CD14-positive monocyte (primary cell): ENCODE results near the gene PLA2G2C. TPM values are rescaled to one million over a fixed set of nuclear protein-coding genes. Genes with fewer than 3 reads are reported as not detected.

Experiments
- DNase-seq, 3 donors: peaks; one replicate each; pipeline ENCODE4 v3.0.0-alpha.2; 2011 to 2022
- H2AFZ ChIP-seq: 2 replicates; pipeline ENCODE4 v1.6.0; 2012; ENCODE audit warnings: mild to moderate bottlenecking, low read depth, low read length, inconsistent platforms; ENCODE audit not compliant: insufficient read depth, poor library complexity, severe bottlenecking
- H3K27ac ChIP-seq, 2 donors: 1 replicate in 1 of 2; 2 replicates in 1 of 2; pipeline ENCODE4 v1.5.1; 2012 to 2013; ENCODE audit warnings: low read length in 2 of 2, control low read depth in 1 of 2, inconsistent platforms in 1 of 2, low read depth in 1 of 2, mild to moderate bottlenecking in 1 of 2
- H3K27me3 ChIP-seq, 2 donors: one replicate each; pipeline versions ENCODE4 v1.6.0 to v1.6.1; 2011 to 2013; ENCODE audit warnings: low read length in 2 of 2; ENCODE audit not compliant: control insufficient read depth in 2 of 2, insufficient read depth in 2 of 2
- H3K36me3 ChIP-seq, 2 donors: replicated peaks in 1 of 2; 1 replicate in 1 of 2; 2 replicates in 1 of 2; pipeline versions ENCODE4 v1.5.1 to v1.6.1; 2012 to 2013; ENCODE audit warnings: low read length in 2 of 2, control low read depth in 1 of 2, inconsistent platforms in 1 of 2, mild to moderate bottlenecking in 1 of 2; ENCODE audit not compliant: insufficient read depth in 2 of 2, control insufficient read depth in 1 of 2
- H3K4me1 ChIP-seq, 2 donors: 1 replicate in 1 of 2; 2 replicates in 1 of 2; pipeline versions ENCODE4 v1.5.1 to v1.6.1; 2012 to 2013; ENCODE audit warnings: low read length in 2 of 2, control low read depth in 1 of 2, inconsistent platforms in 1 of 2, mild to moderate bottlenecking in 1 of 2, moderate library complexity in 1 of 2; ENCODE audit not compliant: insufficient read depth in 2 of 2, control insufficient read depth in 1 of 2
- H3K4me2 ChIP-seq: replicated peaks from 2 replicates; pipeline ENCODE3; 2012; ENCODE audit warnings: low read length, moderate library complexity, mild to moderate bottlenecking; ENCODE audit not compliant: poor library complexity, severe bottlenecking; ENCODE audit errors: extremely low read depth
- H3K4me3 ChIP-seq, 3 experiments: fragments of 200-600 bp in 1 of 3; sonication (generic) in 1 of 3; replicated peaks in 1 of 3; 1 replicate in 2 of 3; 2 replicates in 1 of 3; pipeline ENCODE4 v1.5.1; 2011 to 2013; ENCODE audit warnings: low read length in 3 of 3, mild to moderate bottlenecking in 3 of 3, control low read depth in 2 of 3, low read depth in 2 of 3, inconsistent platforms in 1 of 3, moderate library complexity in 1 of 3
- H3K79me2 ChIP-seq: 2 replicates; pipeline ENCODE4 v1.6.0; 2012; ENCODE audit warnings: mild to moderate bottlenecking, control low read depth, inconsistent platforms, low read length, moderate library complexity; ENCODE audit not compliant: insufficient read depth
- H3K9ac ChIP-seq: 2 replicates; pipeline ENCODE4 v1.6.0; 2017; ENCODE audit warnings: low read length, mild to moderate bottlenecking; ENCODE audit not compliant: insufficient read depth, poor library complexity, severe bottlenecking
- H3K9me3 ChIP-seq, 2 donors: replicated peaks in 1 of 2; 1 replicate in 1 of 2; 2 replicates in 1 of 2; pipeline versions ENCODE4 v1.5.1 to v1.6.1; 2012 to 2013; ENCODE audit warnings: low read length in 2 of 2, control low read depth in 1 of 2; ENCODE audit not compliant: control insufficient read depth in 1 of 2, insufficient read depth in 1 of 2
- H4K20me1 ChIP-seq: 2 replicates; pipeline ENCODE4 v1.6.0; 2012; ENCODE audit warnings: mild to moderate bottlenecking, low read length, control low read depth, moderate library complexity; ENCODE audit not compliant: insufficient read depth
- H3K27ac Mint-ChIP-seq, 7 donors: one replicate each; pipeline ENCODE4 v1.8.0; 2020; ENCODE audit warnings: mild to moderate bottlenecking in 7 of 7, mixed read lengths in 7 of 7, moderate library complexity in 6 of 7, inconsistent platforms in 2 of 7
- H3K27me3 Mint-ChIP-seq, 3 donors: one replicate each; pipeline ENCODE4 v1.8.0; 2021 to 2022; ENCODE audit warnings: low read depth in 3 of 3, mild to moderate bottlenecking in 3 of 3, mixed read lengths in 3 of 3, moderate library complexity in 3 of 3, inconsistent platforms in 1 of 3
- H3K36me3 Mint-ChIP-seq, 2 donors: one replicate each; pipeline ENCODE4 v1.8.0; 2020; ENCODE audit warnings: mixed read lengths in 2 of 2, inconsistent platforms in 1 of 2, mild to moderate bottlenecking in 1 of 2
- H3K4me1 Mint-ChIP-seq: one replicate; pipeline ENCODE4 v1.8.0; 2020; ENCODE audit warnings: mild to moderate bottlenecking, mixed read lengths
- H3K4me3 Mint-ChIP-seq, 2 donors: one replicate each; pipeline ENCODE4 v1.8.0; 2020; ENCODE audit warnings: mild to moderate bottlenecking in 2 of 2, mixed read lengths in 2 of 2, moderate library complexity in 1 of 2
- H3K9me3 Mint-ChIP-seq, 7 donors: one replicate each; pipeline ENCODE4 v1.8.0; 2020 to 2022; ENCODE audit warnings: mixed read lengths in 7 of 7, mild to moderate bottlenecking in 6 of 7, moderate library complexity in 6 of 7, inconsistent platforms in 2 of 7
- WGBS: methylation state at CpG from one replicate; pipeline ENCODE4 v1.1.5; 2013; ENCODE audit warnings: missing lambda C conversion rate; ENCODE audit not compliant: insufficient coverage; 5-methylcytosine and 5-hydroxymethylcytosine counted together
- intact Hi-C, 2 donors: fragments of 100-400 bp; cut with micrococcal nuclease; formaldehyde crosslinking; loops; one replicate each; pipeline versions ENCODE4 v1.15.0 to v1.15.1; 2023
- polyA plus RNA-seq, 3 donors: library from polyadenylated mRNA; depleted of rRNA in 1 of 3; unstranded in 2 of 3; stranded (reverse) in 1 of 3; fragments of 300-500 nt in 2 of 3; fragments of >200 nt in 1 of 3; fragmentation: Illumina TruSeq in 2 of 3; gene quantifications; 1 replicate in 2 of 3; 2 replicates in 1 of 3; pipeline ENCODE4 v1.2.3, GENCODE V29; 2012 to 2021
- TF ChIP-seq, protein P1 (sequence below): fragments of 200-600 bp; IDR thresholded peaks from one replicate; pipeline ENCODE4 v1.8.0; 2022; ENCODE audit warnings: antibody characterized with exemption, mild to moderate bottlenecking

The PLA2G2C gene
- polyA plus RNA-seq, 3 donors, result 0.07 to 0.40 TPM; not detected in 1

GRCh38 chr1:20227704-20228103, 41.4 kb upstream of the PLA2G2C start:
- DNase-seq, result no peak
- H3K9ac ChIP-seq, result no peak overlapping the region
- H3K9me3 ChIP-seq, result no peaks in the 10 kb centered on the region
- Mint-ChIP-seq H3K4me3 (no peak overlapping the region), H3K9me3 (peaks cover 2 to 12% (median 4%) of the 10 kb centered on the region in 7 donors), H3K27ac (peak overlapping the region in 1 of 7 donors; percentile 66), H3K36me3 (no peaks in the 10 kb centered on the region), H3K27me3 (peaks cover 35 to 77% (median 43%) of the 10 kb centered on the region in 3 donors), H3K4me1 (peaks cover 7% of the 10 kb centered on the region)
- peaks cover 6 to 7% of the 10 kb centered on the region in 2 donors for H3K4me1 ChIP-seq
- TF ChIP-seq, protein P1, sequence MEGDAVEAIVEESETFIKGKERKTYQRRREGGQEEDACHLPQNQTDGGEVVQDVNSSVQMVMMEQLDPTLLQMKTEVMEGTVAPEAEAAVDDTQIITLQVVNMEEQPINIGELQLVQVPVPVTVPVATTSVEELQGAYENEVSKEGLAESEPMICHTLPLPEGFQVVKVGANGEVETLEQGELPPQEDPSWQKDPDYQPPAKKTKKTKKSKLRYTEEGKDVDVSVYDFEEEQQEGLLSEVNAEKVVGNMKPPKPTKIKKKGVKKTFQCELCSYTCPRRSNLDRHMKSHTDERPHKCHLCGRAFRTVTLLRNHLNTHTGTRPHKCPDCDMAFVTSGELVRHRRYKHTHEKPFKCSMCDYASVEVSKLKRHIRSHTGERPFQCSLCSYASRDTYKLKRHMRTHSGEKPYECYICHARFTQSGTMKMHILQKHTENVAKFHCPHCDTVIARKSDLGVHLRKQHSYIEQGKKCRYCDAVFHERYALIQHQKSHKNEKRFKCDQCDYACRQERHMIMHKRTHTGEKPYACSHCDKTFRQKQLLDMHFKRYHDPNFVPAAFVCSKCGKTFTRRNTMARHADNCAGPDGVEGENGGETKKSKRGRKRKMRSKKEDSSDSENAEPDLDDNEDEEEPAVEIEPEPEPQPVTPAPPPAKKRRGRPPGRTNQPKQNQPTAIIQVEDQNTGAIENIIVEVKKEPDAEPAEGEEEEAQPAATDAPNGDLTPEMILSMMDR, result no peak
- H3K4me3 ChIP-seq, result no peak overlapping the region
- no peaks in the 10 kb centered on the region for H4K20me1 ChIP-seq
- no peak overlapping the region for H2AFZ ChIP-seq
- H3K79me2 ChIP-seq, result no peaks in the 10 kb centered on the region
- H3K4me2 ChIP-seq, result no peak overlapping the region
- WGBS, result 54% methylated on average over 2 of the region's 4 CpGs
- H3K36me3 ChIP-seq, result no peaks in the 10 kb centered on the region
- intact Hi-C loops, result no loop called here
- no peak overlapping the region for H3K27ac ChIP-seq
- peaks cover 18 to 36% of the 10 kb centered on the region in 2 donors for H3K27me3 ChIP-seq

DNA sequence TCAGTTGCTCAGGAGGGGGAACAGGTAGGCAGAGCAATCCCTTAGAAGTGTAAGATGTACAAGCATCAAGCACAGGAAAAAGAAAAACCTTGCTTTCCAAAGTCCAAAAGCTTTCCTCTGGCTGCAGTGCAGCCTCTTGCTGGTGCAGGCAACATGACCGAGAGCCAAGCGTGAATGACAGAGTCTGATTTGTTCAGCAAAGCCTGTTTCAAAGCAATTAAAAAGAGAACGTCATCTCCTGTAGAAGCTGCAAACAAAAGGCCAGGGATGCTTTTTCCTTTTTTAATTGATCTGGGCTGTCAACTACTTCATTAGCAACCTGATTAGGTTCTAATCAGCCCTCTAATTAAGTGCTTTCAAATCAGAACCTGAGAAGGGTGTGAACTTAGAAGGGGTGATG, 38.2 kb upstream of the PLA2G2C start:
- TF ChIP-seq, protein P1, result no peak
- Histone ChIP-seq H3K9ac (no peak overlapping the region), H3K9me3 (no peaks in the 10 kb centered on the region), H3K27me3 (peaks cover 18 to 37% of the 10 kb centered on the region in 2 donors), H3K79me2 (no peaks in the 10 kb centered on the region), H2AFZ (no peak overlapping the region), H3K4me3 (no peak overlapping the region), H3K4me2 (no peak overlapping the region), H3K4me1 (peaks cover 6 to 7% of the 10 kb centered on the region in 2 donors), H4K20me1 (no peaks in the 10 kb centered on the region), H3K36me3 (no peaks in the 10 kb centered on the region), H3K27ac (no peak overlapping the region)
- 80% methylated on average over 3 of the region's 3 CpGs for WGBS
- Mint-ChIP-seq H3K4me3 (peak overlapping the region in 1 of 2 donors; percentile 5), H3K27me3 (peaks cover 24 to 64% (median 33%) of the 10 kb centered on the region in 3 donors), H3K4me1 (peaks cover 7% of the 10 kb centered on the region), H3K9me3 (peaks cover 2 to 8% (median 3%) of the 10 kb centered on the region in 7 donors), H3K27ac (no peak overlapping the region), H3K36me3 (no peaks in the 10 kb centered on the region)
- intact Hi-C loops, result no loop called here
- no peak for DNase-seq
